Embryonic facial prominence (tissue), 1 donor: ENCODE results near the gene PCGF3.

Experiments used
- DNase-seq: peaks from one replicate; pipeline ENCODE4 v3.0.0-alpha.2; 2016; ENCODE audit errors: extremely low spot score

Gene PCGF3

GRCh38 chr4:781493-782216 is 76.0 kb downstream of the PCGF3 start:
- peak; percentile 97 for DNase-seq

GRCh38 chr4:784401-785331 is 79.0 kb downstream of the PCGF3 start:
- no peak for DNase-seq

- DNase-seq = no peak
These were observed 79.9 kb downstream of the PCGF3 start for GRCh38 chr4:785332-786073.

DNA sequence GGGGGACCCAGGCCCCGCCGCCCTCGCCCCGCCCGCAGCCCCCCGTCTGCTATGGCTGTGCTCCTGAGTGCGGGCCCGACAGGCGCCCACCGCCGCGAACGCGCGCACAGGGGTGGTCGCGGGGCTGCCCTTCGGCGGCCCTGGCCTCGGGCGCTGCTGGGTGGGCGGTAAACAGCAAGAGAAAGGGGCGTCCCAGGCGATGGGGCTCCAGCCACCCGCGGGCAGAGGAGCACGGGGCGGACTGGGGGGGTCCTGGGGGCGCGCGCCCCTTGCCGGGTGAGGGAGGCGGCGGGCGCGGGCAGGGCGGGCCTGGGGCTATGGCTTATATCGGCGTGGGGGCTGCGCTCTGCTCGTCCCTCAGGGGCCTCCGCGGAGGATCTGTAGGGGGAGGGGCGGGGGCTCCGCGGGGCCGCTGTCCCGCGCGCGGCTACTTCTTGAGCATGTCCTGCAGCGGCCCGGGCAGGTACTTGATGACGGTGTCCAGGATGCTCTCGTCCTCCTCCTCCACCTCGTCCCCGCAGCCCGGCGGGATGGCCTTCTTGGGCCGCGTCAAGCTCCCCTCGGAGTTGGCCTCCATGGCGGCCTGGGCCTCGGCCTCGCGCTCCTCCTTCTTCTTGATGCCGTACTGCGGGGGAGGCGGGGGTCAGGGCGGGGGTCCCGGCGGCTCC is 80.6 kb downstream of the PCGF3 start:
- no peak for DNase-seq

DNA sequence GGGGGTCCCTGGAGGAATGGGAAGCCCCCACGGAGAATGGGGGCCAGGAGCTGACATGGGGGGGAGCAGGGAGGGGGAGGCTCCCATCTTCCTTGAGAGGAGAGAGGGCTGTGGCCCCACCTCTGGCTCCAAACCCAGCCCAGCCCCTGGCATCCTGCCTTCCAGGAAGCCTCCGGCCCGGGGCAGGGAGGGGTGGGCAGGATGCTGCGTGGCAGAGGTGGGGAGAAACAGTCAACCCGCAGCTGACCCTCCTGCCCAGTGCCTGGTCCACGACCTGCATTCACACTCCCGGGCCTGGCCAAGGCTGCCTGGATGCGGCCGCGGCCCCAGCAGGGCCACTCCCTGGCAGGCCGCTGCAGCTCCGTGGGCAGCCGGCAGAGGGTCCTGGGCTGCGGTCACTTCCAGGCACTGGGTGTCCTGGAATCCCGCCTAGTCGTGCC is 81.2 kb downstream of the PCGF3 start:
- no peak for DNase-seq

DNA sequence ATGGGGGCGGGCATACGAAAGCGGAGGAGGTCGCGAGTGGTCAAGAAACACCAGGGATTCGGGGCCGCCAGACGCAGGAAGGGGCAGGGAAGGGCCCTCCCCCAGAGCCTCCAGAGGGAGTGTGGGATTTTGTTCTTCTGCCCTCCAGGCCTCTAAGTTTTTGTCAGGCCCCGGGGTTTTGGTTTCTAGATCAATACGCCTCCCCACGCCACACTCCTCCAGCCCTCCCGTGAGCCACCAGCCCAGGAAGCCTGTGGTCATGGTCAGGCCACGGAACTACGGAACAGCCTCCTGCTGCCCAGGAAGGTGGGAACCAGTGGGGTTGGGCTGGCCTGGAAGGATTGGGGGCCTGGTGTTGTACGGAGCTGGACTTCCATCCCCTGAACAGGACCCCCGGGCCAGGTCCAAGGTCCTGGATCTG is 81.9 kb downstream of the PCGF3 start:
- no peak for DNase-seq

GRCh38 chr4:788006-788635 is 82.5 kb downstream of the PCGF3 start:
- no peak for DNase-seq

DNA sequence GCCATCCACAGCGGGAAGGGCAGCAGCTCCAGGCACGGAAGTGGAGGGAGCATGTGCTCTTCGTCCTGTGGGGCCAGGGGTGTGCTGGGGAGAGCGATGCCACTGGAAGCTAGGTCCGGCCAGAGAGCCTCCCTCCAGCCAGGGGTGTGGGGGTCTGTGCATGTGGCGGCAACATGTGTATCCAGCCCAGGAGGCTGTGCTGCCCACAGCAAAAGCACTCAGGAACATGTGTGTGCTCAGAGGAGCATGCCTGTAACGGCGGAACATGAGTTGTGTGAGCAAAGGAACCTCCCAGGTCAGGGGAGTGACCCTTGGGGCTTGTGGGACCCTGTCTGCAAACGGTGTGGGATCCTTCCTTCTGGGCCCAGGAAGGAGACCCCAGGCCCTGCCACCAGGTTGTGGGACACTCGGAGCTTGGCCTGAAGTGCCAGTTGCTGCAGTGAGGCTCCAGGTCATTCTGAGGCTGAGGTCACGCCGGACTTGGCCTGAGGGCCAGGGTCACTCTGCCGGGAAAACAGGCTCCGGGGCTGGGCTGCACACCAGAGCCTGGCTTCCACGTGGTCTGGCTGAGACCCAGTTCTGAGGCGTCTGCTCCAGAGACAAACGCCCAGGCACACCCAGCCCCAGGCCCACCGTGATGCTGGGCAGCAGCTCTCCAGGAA is 83.1 kb downstream of the PCGF3 start:
- DNase-seq = no peak

- no peak for DNase-seq
These were observed 84.2 kb downstream of the PCGF3 start for GRCh38 chr4:789571-790465.

DNA sequence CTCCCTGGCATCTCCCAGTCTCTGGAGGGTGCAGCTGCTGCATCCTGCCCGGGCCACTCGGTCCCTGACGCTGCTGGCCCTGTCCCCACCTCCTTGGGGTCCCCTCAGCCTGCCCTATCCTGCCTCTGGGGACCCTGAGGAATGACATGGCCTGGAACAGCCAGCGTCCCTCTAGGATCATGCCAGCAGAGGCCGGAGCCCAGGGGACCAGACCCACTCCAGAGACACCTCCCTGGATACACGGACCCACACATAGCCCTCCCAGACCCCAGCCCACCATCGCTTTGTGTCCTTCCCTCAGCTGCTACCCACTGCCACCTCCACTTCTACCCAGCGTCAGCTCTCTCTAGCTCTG is 84.8 kb downstream of the PCGF3 start:
- DNase-seq = no peak

GRCh38 chr4:791252-791897 is 85.7 kb downstream of the PCGF3 start:
- no peak for DNase-seq

GRCh38 chr4:791898-792625 is 86.4 kb downstream of the PCGF3 start:
- no peak for DNase-seq

GRCh38 chr4:792626-793092 is 87.0 kb downstream of the PCGF3 start:
- no peak for DNase-seq

GRCh38 chr4:793093-793861 is 87.6 kb downstream of the PCGF3 start:
- no peak for DNase-seq

DNA sequence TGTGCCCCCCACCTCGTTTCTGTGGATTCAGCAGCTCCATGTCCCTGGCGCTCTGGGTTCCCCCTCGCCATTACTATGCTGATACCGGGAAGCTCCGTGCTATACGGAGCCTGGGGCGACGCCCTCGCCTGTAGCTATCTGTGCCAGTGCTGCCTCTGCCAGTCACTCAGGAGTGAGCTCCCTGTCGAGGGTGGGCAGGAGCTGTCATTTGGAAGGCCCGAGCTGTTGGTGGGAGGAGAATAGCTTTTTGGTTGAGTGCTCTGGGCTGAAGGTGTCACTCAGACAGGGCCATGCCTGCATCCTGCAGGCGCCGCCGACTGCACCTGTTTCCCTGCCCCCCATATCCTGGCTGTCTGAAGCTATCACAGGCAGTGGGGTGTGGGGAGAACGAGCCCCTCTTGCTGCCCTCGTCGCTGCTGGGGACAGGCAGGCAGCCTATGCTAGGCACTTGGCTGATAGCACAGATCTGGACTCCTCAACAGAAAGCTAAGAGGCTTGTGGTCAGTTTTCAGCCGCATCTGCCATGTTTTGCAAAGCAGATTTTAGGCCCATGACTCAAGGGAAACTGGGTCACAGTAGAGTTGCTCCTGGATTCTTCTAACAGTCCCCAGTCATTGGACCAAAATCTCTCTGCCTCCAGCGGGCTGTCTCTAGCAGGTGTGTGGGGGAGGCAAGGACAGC is 88.4 kb downstream of the PCGF3 start:
- no peak for DNase-seq

DNA sequence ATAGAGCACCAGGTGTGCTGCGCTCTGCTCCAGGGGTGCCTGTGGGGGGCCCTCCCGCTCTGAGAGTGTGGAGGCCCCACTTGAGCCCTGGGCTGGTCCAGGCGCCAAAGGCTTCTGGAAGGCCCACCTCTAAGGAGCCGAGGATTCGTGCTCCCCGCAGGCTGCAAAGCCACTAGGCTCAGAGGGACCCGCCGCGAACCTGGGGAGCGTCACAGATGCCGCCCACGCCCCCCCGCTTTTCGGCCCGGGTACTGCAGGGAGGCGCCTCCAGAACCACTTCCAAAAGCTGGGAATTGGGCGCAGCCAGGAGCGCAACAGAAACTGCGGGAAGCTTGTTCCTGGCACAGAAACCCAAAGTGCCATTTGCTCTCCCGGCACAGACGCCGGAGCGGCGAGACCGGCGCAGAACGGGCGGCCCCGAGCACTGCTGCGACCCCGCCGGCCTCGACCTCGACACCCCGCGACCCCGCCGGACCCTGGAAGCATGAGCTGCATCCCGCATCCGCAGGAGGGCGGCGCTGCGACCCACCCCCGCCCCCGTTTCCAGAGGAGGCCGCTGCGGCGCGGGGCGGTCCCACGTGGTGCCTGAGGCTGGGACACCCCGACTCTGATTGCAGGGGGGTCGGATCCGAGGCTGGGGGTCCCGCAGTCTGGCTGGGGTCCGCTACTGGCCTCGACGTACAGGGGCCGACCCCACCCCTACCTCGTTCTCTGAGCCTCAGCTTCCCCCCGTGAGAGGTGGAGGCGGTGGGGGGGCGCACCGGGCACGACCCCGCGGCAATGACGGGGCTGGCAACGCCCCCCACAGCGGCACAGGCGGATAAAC is 89.5 kb downstream of the PCGF3 start:
- no peak for DNase-seq
